Adipose tissue (tissue), 3 donors: ENCODE data around the gene ARHGAP24. TPM values are rescaled to one million over a fixed set of nuclear protein-coding genes. Genes with fewer than 3 reads are reported as not detected.

Experiments used
- H3K27ac ChIP-seq: one replicate; pipeline ENCODE4 v1.5.1; 2013; ENCODE audit warnings: low read depth, low read length
- WGBS, 3 donors: extraction: QIAGEN DNeasy Blood & Tissue Kit; methylation state at CpG; one replicate each; pipeline ENCODE4 v1.1.7; 2013; 5-methylcytosine and 5-hydroxymethylcytosine counted together
- polyA plus RNA-seq, 3 donors: library from polyadenylated mRNA; stranded (reverse); fragments of 200-250 nt; gene quantifications; one replicate each; pipeline ENCODE4 v1.2.3, GENCODE V29; 2013
- donor health status: healthy with polysubstance abuse.
- donor health status: Bipolar disorder and iron deficiency.
- donor health status: healthy.

The ARHGAP24 gene
- polyA plus RNA-seq, 3 donors, result 7.9 to 10.3 (median 8.5) TPM

- 79 to 85% (median 82%) methylated on average over 2 of the region's 2 CpGs for WGBS, 3 donors
- H3K27ac ChIP-seq, result no peak overlapping the region
Observed at GRCh38 chr4:85738721-85739120, 263.8 kb downstream of the ARHGAP24 start.

GRCh38 chr4:85740431-85740861 is 265.5 kb downstream of the ARHGAP24 start:
- 54 to 74% (median 62%) methylated on average over 5 of the region's 5 CpGs for WGBS, 3 donors

GRCh38 chr4:85741381-85741780 is 266.4 kb downstream of the ARHGAP24 start:
- H3K27ac ChIP-seq, result no peak overlapping the region
- 76 to 90% (median 86%) methylated on average over 2 of the region's 2 CpGs for WGBS, 3 donors

More at GRCh38 chr4:85740431-85740861, 265.5 kb downstream of the ARHGAP24 start:
- H3K27ac ChIP-seq, result no peak overlapping the region

GRCh38 chr4:85741921-85742591 is 267.1 kb downstream of the ARHGAP24 start:
- H3K27ac ChIP-seq, result no peak overlapping the region
- 45 to 80% (median 70%) methylated on average over 5 of the region's 5 CpGs for WGBS, 3 donors

- WGBS, 3 donors, result 93 to 95% (median 94%) methylated on average over 6 of the region's 6 CpGs
Observed at GRCh38 chr4:85744950-85745349, 270.0 kb downstream of the ARHGAP24 start.

GRCh38 chr4:85745939-85746338 is 271.0 kb downstream of the ARHGAP24 start:
- H3K27ac ChIP-seq, result no peak overlapping the region
- WGBS, 3 donors, result 54 to 77% (median 76%) methylated on average over 3 of the region's 3 CpGs

More at GRCh38 chr4:85744950-85745349, 270.0 kb downstream of the ARHGAP24 start:
- H3K27ac ChIP-seq, result no peak overlapping the region

- WGBS, 3 donors, result 37 to 42% (median 40%) methylated on average over 3 of the region's 3 CpGs
- no peak overlapping the region for H3K27ac ChIP-seq
Observed at GRCh38 chr4:85747882-85748491, 273.0 kb downstream of the ARHGAP24 start.

GRCh38 chr4:85748654-85749053 is 273.7 kb downstream of the ARHGAP24 start:
- 87 to 88% (median 87%) methylated on average over 4 of the region's 4 CpGs for WGBS, 3 donors
- no peak overlapping the region for H3K27ac ChIP-seq

GRCh38 chr4:85751866-85752265 is 276.9 kb downstream of the ARHGAP24 start:
- no peak overlapping the region for H3K27ac ChIP-seq
- WGBS, 3 donors, result 82 to 92% (median 88%) methylated on average over 2 of the region's 2 CpGs

- WGBS, 3 donors, result 64 to 76% (median 69%) methylated on average over 2 to 3 of the region's 4 CpGs
- H3K27ac ChIP-seq, result no peak overlapping the region
Observed at GRCh38 chr4:85755285-85755684, 280.3 kb downstream of the ARHGAP24 start.

GRCh38 chr4:85756938-85757337 is 282.0 kb downstream of the ARHGAP24 start:
- H3K27ac ChIP-seq, result no peak overlapping the region
- WGBS, 3 donors, result 41 to 65% (median 63%) methylated on average over 2 to 3 of the region's 3 CpGs

GRCh38 chr4:85759388-85759787 is 284.4 kb downstream of the ARHGAP24 start:
- 92 to 95% (median 93%) methylated on average over 3 of the region's 3 CpGs for WGBS, 3 donors
- no peak overlapping the region for H3K27ac ChIP-seq

- no peak overlapping the region for H3K27ac ChIP-seq
- WGBS, 3 donors, result 54 to 72% (median 62%) methylated on average over 4 of the region's 4 CpGs
Observed at GRCh38 chr4:85760511-85760910, 285.6 kb downstream of the ARHGAP24 start.

- 27 to 34% (median 33%) methylated on average over 7 of the region's 7 CpGs for WGBS, 3 donors
Observed at GRCh38 chr4:85761803-85762528, 287.0 kb downstream of the ARHGAP24 start.

GRCh38 chr4:85762529-85762871 is 287.6 kb downstream of the ARHGAP24 start:
- WGBS, 3 donors, result 41 to 59% (median 47%) methylated on average over 2 of the region's 2 CpGs
- H3K27ac ChIP-seq, result no peak overlapping the region

More at GRCh38 chr4:85761803-85762528, 287.0 kb downstream of the ARHGAP24 start:
- no peak overlapping the region for H3K27ac ChIP-seq

GRCh38 chr4:85763202-85763601 is 288.3 kb downstream of the ARHGAP24 start:
- H3K27ac ChIP-seq, result no peak overlapping the region
- WGBS, 3 donors, result 46 to 48% (median 48%) methylated on average over 2 of the region's 2 CpGs

- WGBS, 3 donors, result 92 to 95% (median 95%) methylated on average over 1 of the region's 1 CpG
- H3K27ac ChIP-seq, result no peak overlapping the region
Observed at GRCh38 chr4:85767649-85768048, 292.7 kb downstream of the ARHGAP24 start.

GRCh38 chr4:85769009-85769408 is 294.1 kb downstream of the ARHGAP24 start:
- 89 to 93% (median 89%) methylated on average over 2 of the region's 2 CpGs for WGBS, 3 donors
- H3K27ac ChIP-seq, result no peak overlapping the region

- 62 to 80% (median 65%) methylated on average over 1 of the region's 1 CpG for WGBS, 3 donors
- H3K27ac ChIP-seq, result no peak overlapping the region
Observed at GRCh38 chr4:85772470-85772869, 297.5 kb downstream of the ARHGAP24 start.
